GM12878 (cell line): ENCODE data around the gene MYBPC1. TPM values are rescaled to one million over a fixed set of nuclear protein-coding genes. Genes with fewer than 3 reads are reported as not detected.

ENCODE experiments used
- ATAC-seq: fragments of 200-7000 bp; cut with Tn5 transposase; 3 replicates; pipeline ENCODE4 v1.9.1; 2020; ENCODE audit warnings: mild to moderate bottlenecking, moderate library complexity
- BruUV-seq: library from RNA; stranded (reverse); fragments of 400-500 nt; replicated peaks from 2 replicates; lab custom pipeline; 2021; lab: Mats Ljungman, UMichigan
- CTCF ChIA-PET: fragments of 300-600 bp; sonication (Branson Sonifier 250); formaldehyde crosslinking; extraction: SDS; loops from one replicate; lab custom pipeline; 2021; ENCODE audit warnings: inconsistent platforms; lab: Yijun Ruan, JAX
- POLR2A ChIA-PET: fragments of 350-600 bp; formaldehyde crosslinking; extraction: SDS; loops from one replicate; lab custom pipeline; 2021; ENCODE audit warnings: inconsistent platforms; lab: Charles Lee
- RAD21 ChIA-PET: fragments of 300-600 bp; sonication (Branson Sonifier 250); formaldehyde crosslinking; loops from one replicate; lab custom pipeline; 2023; ENCODE audit warnings: antibody characterized with exemption; ENCODE audit not compliant: unreplicated experiment; lab: Charles Lee
- SMC1A ChIA-PET: fragments of 300-600 bp; sonication (Branson Sonifier 250); formaldehyde crosslinking; loops from one replicate; lab custom pipeline; 2023; ENCODE audit not compliant: unreplicated experiment, uncharacterized antibody; lab: Charles Lee
- DNase-seq: peaks from one replicate; pipeline ENCODE4 v3.0.0-alpha.2; 2011; ENCODE audit warnings: low read depth, low spot score
- FAIRE-seq: peaks from 3 replicates; lab custom pipeline; 2011; peaks lifted over from hg19 to GRCh38; lab: Jason Lieb, UNC
- H2AFZ ChIP-seq: 2 replicates; pipeline ENCODE4 v1.6.0; 2011; ENCODE audit warnings: low read depth, low read length, control low read depth; ENCODE audit not compliant: control insufficient read depth
- H3K27ac ChIP-seq: 2 replicates; pipeline ENCODE4 v1.5.1; 2011; ENCODE audit warnings: control low read depth; ENCODE audit not compliant: control insufficient read depth, insufficient read depth
- H3K27me3 ChIP-seq, 2 experiments: replicated peaks in 1 of 2; 2 replicates each; pipeline versions ENCODE4 v1.6.0 to v1.6.1; 2011; ENCODE audit warnings: low read length in 1 of 2; ENCODE audit not compliant: control insufficient read depth in 2 of 2, insufficient read depth in 2 of 2
- H3K36me3 ChIP-seq, 2 experiments: 2 replicates each; pipeline ENCODE4 v1.5.1; 2011; ENCODE audit warnings: low read length in 1 of 2; ENCODE audit not compliant: control insufficient read depth in 2 of 2, insufficient read depth in 2 of 2
- H3K4me1 ChIP-seq: 2 replicates; pipeline ENCODE4 v1.6.1; 2011; ENCODE audit warnings: mild to moderate bottlenecking, low read length, moderate library complexity, mixed read lengths; ENCODE audit not compliant: control insufficient read depth, insufficient read depth
- H3K4me2 ChIP-seq: 2 replicates; pipeline ENCODE4 v1.6.0; 2011; ENCODE audit warnings: control low read depth; ENCODE audit not compliant: control insufficient read depth, insufficient read depth
- H3K4me3 ChIP-seq: fragments of 200-600 bp; sonication (generic); 2 replicates; pipeline ENCODE4 v1.5.1; 2016
- H3K79me2 ChIP-seq: 2 replicates; pipeline ENCODE4 v1.6.0; 2011; ENCODE audit warnings: low read length; ENCODE audit not compliant: control insufficient read depth, insufficient read depth
- H3K9ac ChIP-seq: 2 replicates; pipeline ENCODE4 v1.8.0; 2011; ENCODE audit warnings: low read length, control low read depth, mixed read lengths; ENCODE audit not compliant: control insufficient read depth, insufficient read depth
- H3K9me3 ChIP-seq: replicated peaks from 3 replicates; pipeline ENCODE4 v1.5.1; 2011; ENCODE audit warnings: mild to moderate bottlenecking, low read length; ENCODE audit not compliant: control insufficient read depth, insufficient read depth
- H4K20me1 ChIP-seq: 2 replicates; pipeline ENCODE4 v1.6.0; 2011; ENCODE audit not compliant: control insufficient read depth, insufficient read depth
- BRCA1 ChIP-seq: IDR thresholded peaks from 2 replicates; pipeline ENCODE4 v1.6.1; 2011; ENCODE audit warnings: low read depth, low read length, improper control_type of control experiment
- EP300 ChIP-seq, 2 experiments: fragments of 150-350 bp in 1 of 2; IDR thresholded peaks; 2 replicates each; pipeline ENCODE4 v1.6.1; 2011 to 2012; ENCODE audit warnings: low read depth in 2 of 2, low read length in 2 of 2, borderline replicate concordance in 1 of 2, improper control_type of control experiment in 1 of 2, inconsistent platforms in 1 of 2; ENCODE audit not compliant: control insufficient read depth in 1 of 2
- PBX3 ChIP-seq: IDR thresholded peaks from 2 replicates; pipeline ENCODE4 v1.6.1; 2011; ENCODE audit warnings: mild to moderate bottlenecking, low read depth, low read length, moderate library complexity; ENCODE audit not compliant: insufficient replicate concordance
- RAD51 ChIP-seq: fragments of 450-650 bp; IDR thresholded peaks from 2 replicates; pipeline ENCODE4 v1.6.1; 2016; ENCODE audit warnings: moderate library complexity, mild to moderate bottlenecking, inconsistent platforms
- WGBS: methylation state at CpG from one replicate; pipeline ENCODE4 v1.1.6; 2016; ENCODE audit warnings: low lambda C conversion rate; ENCODE audit not compliant: insufficient replicate concordance, insufficient coverage; ENCODE audit errors: missing lambda C conversion rate; 5-methylcytosine and 5-hydroxymethylcytosine counted together
- in situ Hi-C: fragments of 300-500 bp; cut with MboI; formaldehyde crosslinking; loops from 9 replicates; pipeline ENCODE4 v1.14.3; 2018; ENCODE audit warnings: mixed read lengths
- intact Hi-C: fragments of 100-400 bp; cut with micrococcal nuclease; formaldehyde crosslinking; loops from one replicate; pipeline ENCODE4 v1.14.2; 2022; ENCODE audit not compliant: unreplicated experiment
- polyA plus RNA-seq, 11 experiments: library from polyadenylated mRNA; depleted of rRNA in 4 of 11; unstranded in 6 of 11; stranded (reverse) in 5 of 11; fragments of >200 nt; fragmentation: Nextera tagmentation in 4 of 11; fragmentation: Illumina TruSeq in 1 of 11; extraction: Ambion mirVana in 4 of 11; extraction: Trizol in 1 of 11; gene quantifications; 1 replicate in 1 of 11; 2 replicates in 10 of 11; pipeline versions ENCODE4 v1.2.1 to v1.2.3, GENCODE V29; 2011 to 2016; ENCODE audit warnings: inconsistent platforms in 2 of 11, missing spikeins in 2 of 11, low read depth in 1 of 11
- total RNA-seq, 4 experiments: library from RNA; depleted of rRNA in 3 of 4; stranded (reverse); fragments of >200 nt in 3 of 4; fragmentation: Illumina TruSeq in 1 of 4; extraction: Trizol in 1 of 4; gene quantifications; 2 replicates each; pipeline versions ENCODE4 v1.2.1 to v1.2.3, GENCODE V29; 2013 to 2021

MYBPC1 gene
- total and polyA plus RNA-seq, 10 of the 15 experiments (the other 5 are each of a cell fraction or from before 2014, with no cell fraction given) = not detected

GRCh38 chr12:101714877-101715444 is 120.2 kb downstream of the MYBPC1 start:
- FAIRE-seq (peak; percentile 82), ATAC-seq (no peak), DNase-seq (no peak)
- no peak overlapping the region for H3K27ac ChIP-seq
- BruUV-seq = no TSS peak
- POLR2A ChIA-PET = no interaction called here
- no peaks in the 10 kb centered on the region for H3K9me3 ChIP-seq
- no peaks in the 10 kb centered on the region for H3K4me1 ChIP-seq
- H3K4me3 ChIP-seq = no peak overlapping the region
- no peak overlapping the region for H3K9ac ChIP-seq
- H3K4me2 ChIP-seq = no peak overlapping the region
- RAD21 ChIA-PET = no interaction called here
- H2AFZ ChIP-seq = no peak overlapping the region
- peaks cover 4% of the 10 kb centered on the region; the same call in 1 of the 2 replicates for H4K20me1 ChIP-seq
- in situ Hi-C loops = no loop called here
- no peak for TF ChIP-seq PBX3
- TF ChIP-seq BRCA1 = no peak
- TF ChIP-seq RAD51 = no peak
- SMC1A ChIA-PET = interaction anchor here (0.9 to 1.2 kb wide), 3 partner anchors 8 to 45 kb away, joined by 3 to 5 read pairs (median 4); no protein-coding TSS in a partner anchor
- WGBS = 43% methylated on average over 3 of the region's 3 CpGs
- CTCF ChIA-PET = interaction anchor here (1.0 kb wide), 1 partner anchor 45 kb away, joined by 3 read pairs; no protein-coding TSS in a partner anchor
- H3K79me2 ChIP-seq = no peaks in the 10 kb centered on the region
- no peaks in the 10 kb centered on the region for H3K36me3 ChIP-seq
- intact Hi-C loops = no loop called here
- H3K27me3 ChIP-seq = no peaks in the 10 kb centered on the region

GRCh38 chr12:101719566-101719965 is 124.8 kb downstream of the MYBPC1 start:
- in situ Hi-C loops (no loop called here), intact Hi-C loops (no loop called here)
- Histone ChIP-seq H3K79me2 (no peaks in the 10 kb centered on the region), H3K27ac (no peak overlapping the region), H3K4me3 (no peak overlapping the region), H4K20me1 (no peaks in the 10 kb centered on the region), H3K4me2 (no peak overlapping the region), H2AFZ (no peak overlapping the region), H3K27me3 (no peaks in the 10 kb centered on the region), H3K9ac (no peak overlapping the region), H3K9me3 (no peaks in the 10 kb centered on the region), H3K4me1 (no peaks in the 10 kb centered on the region), H3K36me3 (no peaks in the 10 kb centered on the region; a peak in 1 of 4 replicates)
- CTCF ChIA-PET = interaction anchor here (1.3 kb wide), 1 partner anchor 11 kb away, joined by 3 read pairs; no protein-coding TSS in a partner anchor
- no peak for DNase-seq
- SMC1A ChIA-PET = interaction anchor here (1.0 to 1.3 kb wide), 2 partner anchors 12 to 20 kb away, joined by 3 to 5 read pairs; no protein-coding TSS in a partner anchor
- TF ChIP-seq EP300 (IDR thresholded peaks at IDR 0.05; ENCODE audit: borderline replicate concordance in 1 of 2, control insufficient read depth in 1 of 2, low read depth in 2 of 2, low read length in 2 of 2) = no peak
- POLR2A ChIA-PET = no interaction called here
- FAIRE-seq = no peak
- BruUV-seq = no TSS peak
- RAD21 ChIA-PET = no interaction called here
- ATAC-seq = no peak
